Suprapubic skin (tissue), 4 donors: Measurements from ENCODE around the gene ZNF43.

ENCODE experiments used
- CTCF ChIP-seq, 2 donors: fragments of 200-600 bp in 1 of 2; fragments of 450-650 bp in 1 of 2; sonication (generic) in 1 of 2; IDR thresholded peaks; one replicate each; pipeline ENCODE4 v1.5.1; 2016 to 2019; ENCODE audit warnings: antibody characterized with exemption in 2 of 2, mild to moderate bottlenecking in 1 of 2, moderate library complexity in 1 of 2
- POLR2A ChIP-seq, 2 donors: fragments of 450-650 bp; IDR thresholded peaks; one replicate each; pipeline ENCODE4 v1.6.1; 2017; ENCODE audit warnings: antibody characterized with exemption in 2 of 2, mild to moderate bottlenecking in 2 of 2, moderate library complexity in 2 of 2
- POLR2AphosphoS5 ChIP-seq, 3 donors: sonication (generic); formaldehyde crosslinking; IDR thresholded peaks; one replicate each; pipeline ENCODE4 v1.6.1; 2017; ENCODE audit warnings: antibody characterized with exemption in 3 of 3

DNA sequence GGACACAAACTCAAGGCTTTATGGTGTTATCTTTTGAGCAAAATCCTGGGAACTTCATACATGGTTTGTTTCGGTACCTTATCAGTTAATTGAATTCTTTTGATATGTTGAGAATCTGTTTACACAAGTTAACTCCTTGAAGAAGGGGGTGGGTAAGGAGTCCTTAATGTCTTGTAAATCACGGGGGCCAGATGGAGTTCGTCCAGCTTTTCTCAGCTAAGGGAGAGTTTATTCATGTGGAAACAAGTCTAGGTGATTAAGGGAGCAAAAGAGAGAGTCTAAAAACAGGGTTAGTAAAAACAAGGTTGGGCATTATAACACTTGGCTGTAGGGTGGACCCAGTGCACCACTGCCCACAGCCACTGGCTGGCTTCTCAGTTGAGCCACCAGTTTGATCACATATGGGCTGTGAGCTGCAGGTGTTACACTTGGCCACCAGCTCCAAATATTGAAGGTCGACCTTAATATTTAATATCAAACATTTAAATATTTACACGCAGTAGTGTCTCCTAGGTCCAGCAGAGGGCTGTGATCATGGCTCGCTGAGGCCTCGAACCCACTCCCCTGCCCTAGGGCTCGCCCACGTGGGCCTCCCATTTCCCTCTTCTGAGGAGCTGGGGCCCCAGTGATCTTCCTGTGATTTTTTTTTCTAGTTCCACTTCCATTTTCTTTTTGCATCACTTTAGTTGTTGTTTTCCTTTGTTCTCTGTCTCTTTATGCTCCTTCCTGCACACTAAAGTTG, 21.0 kb upstream of the ZNF43 start:
- no peak for TF ChIP-seq CTCF (IDR thresholded peaks at IDR 0.05)
- TF ChIP-seq POLR2AphosphoS5 (IDR thresholded peaks at IDR 0.05), result no peak
- TF ChIP-seq POLR2A (IDR thresholded peaks at IDR 0.05), result no peak
